ENCODE results near the gene IQGAP1. TPM values are rescaled to one million over a fixed set of nuclear protein-coding genes. Genes with fewer than 3 reads are reported as not detected.

IQGAP1 gene
- total and polyA plus RNA-seq, 8 donors: 22.3 to 222 (median 86.4) TPM

DNA sequence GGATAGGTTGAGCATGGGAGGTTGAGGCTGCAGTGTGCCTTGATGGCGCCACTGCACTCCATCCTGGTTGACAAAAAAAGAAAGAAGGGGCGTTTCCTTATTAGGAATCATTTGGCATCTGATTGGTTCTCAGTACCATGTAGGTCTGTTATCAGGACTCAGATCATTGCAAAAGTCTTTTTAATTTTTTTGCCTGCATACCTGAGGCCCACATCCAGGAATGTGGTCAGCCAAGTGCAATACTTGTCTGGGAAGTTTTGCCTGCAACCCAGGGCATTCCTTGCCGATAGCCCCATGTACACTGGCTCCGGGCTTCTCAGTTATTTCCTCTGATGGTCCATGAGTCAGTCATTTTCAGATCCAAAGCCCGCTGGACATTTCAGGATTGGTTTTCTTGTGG lies 91.6 kb downstream of the IQGAP1 start:
- H3K4me3 ChIP-seq: no peak overlapping the region
- H3K36me3 ChIP-seq: peaks cover 42 to 100% (median 99%) of the 10 kb centered on the region in 4 donors
- peak in 1 of 2 donors; percentile 34 for DNase-seq
- intact Hi-C loops (cut with DNase I; ENCODE audit: low total_unique reads): loop anchor here (10.0 kb wide), 1 partner anchor 155 kb away; no protein-coding TSS in a partner anchor
- no peak for TF ChIP-seq POLR2AphosphoS5 (IDR thresholded peaks at IDR 0.05)
- TF ChIP-seq EP300 (IDR thresholded peaks at IDR 0.05): no peak
- no peak for TF ChIP-seq POLR2A (IDR thresholded peaks at IDR 0.05)
- TF ChIP-seq, protein P1, sequence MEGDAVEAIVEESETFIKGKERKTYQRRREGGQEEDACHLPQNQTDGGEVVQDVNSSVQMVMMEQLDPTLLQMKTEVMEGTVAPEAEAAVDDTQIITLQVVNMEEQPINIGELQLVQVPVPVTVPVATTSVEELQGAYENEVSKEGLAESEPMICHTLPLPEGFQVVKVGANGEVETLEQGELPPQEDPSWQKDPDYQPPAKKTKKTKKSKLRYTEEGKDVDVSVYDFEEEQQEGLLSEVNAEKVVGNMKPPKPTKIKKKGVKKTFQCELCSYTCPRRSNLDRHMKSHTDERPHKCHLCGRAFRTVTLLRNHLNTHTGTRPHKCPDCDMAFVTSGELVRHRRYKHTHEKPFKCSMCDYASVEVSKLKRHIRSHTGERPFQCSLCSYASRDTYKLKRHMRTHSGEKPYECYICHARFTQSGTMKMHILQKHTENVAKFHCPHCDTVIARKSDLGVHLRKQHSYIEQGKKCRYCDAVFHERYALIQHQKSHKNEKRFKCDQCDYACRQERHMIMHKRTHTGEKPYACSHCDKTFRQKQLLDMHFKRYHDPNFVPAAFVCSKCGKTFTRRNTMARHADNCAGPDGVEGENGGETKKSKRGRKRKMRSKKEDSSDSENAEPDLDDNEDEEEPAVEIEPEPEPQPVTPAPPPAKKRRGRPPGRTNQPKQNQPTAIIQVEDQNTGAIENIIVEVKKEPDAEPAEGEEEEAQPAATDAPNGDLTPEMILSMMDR (IDR thresholded peaks at IDR 0.05): no peak
- peak overlapping the region in 2 of 5 donors; percentile 54 to 65 for H3K27ac ChIP-seq
- H3K27me3 ChIP-seq: no peaks in the 10 kb centered on the region
- no peaks in the 10 kb centered on the region for H3K9me3 ChIP-seq
- peaks cover 0 to 28% (median 9%) of the 10 kb centered on the region in 4 donors for H3K4me1 ChIP-seq
- WGBS, 5 donors: 67 to 81% (median 70%) methylated on average over 5 of the region's 5 CpGs

DNA sequence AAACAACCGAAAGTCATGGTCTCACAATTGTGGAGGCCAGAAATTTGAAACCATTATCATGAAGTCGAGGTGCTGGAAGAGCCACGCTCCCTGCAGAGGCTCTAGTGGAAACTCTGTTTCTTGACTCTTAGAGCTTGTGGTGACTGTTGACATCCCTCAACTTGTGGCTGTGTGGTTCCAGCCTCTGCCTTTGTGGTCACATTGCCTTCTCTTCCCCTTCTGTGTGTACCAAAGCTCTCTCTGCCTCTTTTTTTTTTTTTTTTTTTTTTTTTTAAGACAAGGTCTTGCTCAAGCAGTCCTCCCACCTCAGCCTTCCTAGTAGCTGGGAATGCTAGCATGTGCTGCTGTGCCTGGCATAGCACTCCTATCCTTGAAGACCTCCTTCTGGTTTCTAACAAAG lies 93.0 kb downstream of the IQGAP1 start:
- no peak overlapping the region for H3K4me3 ChIP-seq
- peak in 1 of 2 donors; percentile 25 for DNase-seq
- no peaks in the 10 kb centered on the region for H3K27me3 ChIP-seq
- WGBS, 5 donors: 79 to 92% (median 79%) methylated on average over 3 of the region's 3 CpGs
- H3K9me3 ChIP-seq: no peaks in the 10 kb centered on the region
- TF ChIP-seq POLR2A (IDR thresholded peaks at IDR 0.05) (no peak), POLR2AphosphoS5 (IDR thresholded peaks at IDR 0.05) (no peak), EP300 (IDR thresholded peaks at IDR 0.05) (no peak)
- TF ChIP-seq, protein P1 (IDR thresholded peaks at IDR 0.05): no peak
- peaks cover 51 to 100% (median 99%) of the 10 kb centered on the region in 4 donors for H3K36me3 ChIP-seq
- H3K27ac ChIP-seq: no peak overlapping the region
- intact Hi-C loops (cut with DNase I; ENCODE audit: low total_unique reads): no loop called here
- peaks cover 0 to 28% (median 9%) of the 10 kb centered on the region in 4 donors for H3K4me1 ChIP-seq

DNA sequence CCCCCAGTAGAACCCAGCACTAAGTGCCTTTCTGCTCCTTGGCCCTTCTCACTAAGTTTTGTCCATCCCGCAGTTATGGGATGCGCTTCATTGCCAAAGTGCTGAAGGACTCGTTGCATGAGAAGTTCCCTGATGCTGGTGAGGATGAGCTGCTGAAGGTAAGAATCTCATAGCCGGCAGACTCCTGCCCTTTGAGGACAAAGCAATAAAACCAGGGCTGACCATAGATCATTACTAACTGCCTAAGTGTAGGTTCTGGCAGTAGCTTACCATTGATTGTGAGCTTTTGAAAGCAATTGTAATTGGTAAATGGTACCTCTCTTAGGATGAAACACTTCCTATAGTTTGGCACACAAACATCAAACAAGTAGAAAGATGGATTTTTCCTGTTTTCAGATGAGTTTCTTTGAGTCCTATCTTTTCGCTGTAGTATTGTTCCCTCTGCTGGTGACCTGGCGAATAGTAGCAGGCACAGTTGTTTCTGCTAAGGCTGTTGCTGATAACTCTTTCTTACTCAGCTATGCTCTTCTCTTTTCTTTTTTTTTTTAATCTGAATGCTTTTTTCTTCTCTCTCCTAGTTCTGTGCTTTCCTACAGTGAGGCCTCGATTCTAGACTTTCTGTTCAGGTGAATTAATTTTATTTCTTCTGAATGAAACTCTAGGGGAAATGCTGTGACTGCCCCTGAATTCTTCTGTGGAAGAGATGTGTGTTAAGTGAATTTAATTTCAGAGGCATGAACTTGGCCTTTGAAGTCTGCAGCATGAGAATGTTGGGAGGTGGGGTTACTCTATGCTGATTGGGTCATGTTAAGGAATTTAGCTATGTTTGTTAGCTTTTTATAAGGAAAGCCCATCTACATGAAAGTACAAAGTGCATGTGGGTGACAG lies 94.3 kb downstream of the IQGAP1 start:
- H3K4me3 ChIP-seq: no peak overlapping the region
- DNase-seq: peak; percentile 53 to 83
- H3K27ac ChIP-seq: no peak overlapping the region
- 53 to 63% (median 56%) methylated on average over 7 of the region's 7 CpGs for WGBS, 5 donors
- intact Hi-C loops (cut with DNase I; ENCODE audit: low total_unique reads): no loop called here
- peaks cover 65 to 100% (median 99%) of the 10 kb centered on the region in 4 donors for H3K36me3 ChIP-seq
- no peak for TF ChIP-seq EP300 (IDR thresholded peaks at IDR 0.05)
- TF ChIP-seq POLR2A (IDR thresholded peaks at IDR 0.05): no peak
- TF ChIP-seq, protein P1 (IDR thresholded peaks at IDR 0.05): peak in 5 of 7 experiments; percentile 69 to 84 (median 77)
- no peak for TF ChIP-seq POLR2AphosphoS5 (IDR thresholded peaks at IDR 0.05)
- no peaks in the 10 kb centered on the region for H3K27me3 ChIP-seq
- peaks cover 0 to 28% (median 9%) of the 10 kb centered on the region in 4 donors for H3K4me1 ChIP-seq
- H3K9me3 ChIP-seq: no peaks in the 10 kb centered on the region

DNA sequence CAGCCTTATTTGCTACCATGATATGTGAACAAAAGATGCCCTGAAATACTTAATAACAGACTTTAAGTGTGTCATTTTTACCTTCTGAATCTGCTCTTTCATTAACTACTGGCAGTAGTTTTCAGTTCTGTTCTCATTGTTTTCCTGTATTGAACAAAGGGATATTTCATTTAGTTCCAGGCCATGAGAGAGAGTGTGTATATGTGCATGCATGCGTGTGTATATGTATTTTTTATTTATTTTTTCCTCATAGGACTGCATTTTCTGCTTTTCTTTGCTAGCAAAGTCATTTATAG lies 94.9 kb downstream of the IQGAP1 start:
- Histone ChIP-seq H3K4me1 (peaks cover 0 to 26% (median 9%) of the 10 kb centered on the region in 4 donors), H3K9me3 (no peaks in the 10 kb centered on the region), H3K27me3 (no peaks in the 10 kb centered on the region), H3K36me3 (peaks cover 65 to 100% (median 99%) of the 10 kb centered on the region in 4 donors), H3K27ac (no peak overlapping the region), H3K4me3 (no peak overlapping the region)
- TF ChIP-seq POLR2A (IDR thresholded peaks at IDR 0.05): no peak
- TF ChIP-seq POLR2AphosphoS5 (IDR thresholded peaks at IDR 0.05): no peak
- TF ChIP-seq, protein P1 (IDR thresholded peaks at IDR 0.05): no peak
- no peak for TF ChIP-seq EP300 (IDR thresholded peaks at IDR 0.05)
- WGBS, 5 donors: 42 to 89% (median 44%) methylated on average over 1 of the region's 1 CpG
- intact Hi-C loops (cut with DNase I; ENCODE audit: low total_unique reads): no loop called here
- no peak for DNase-seq
